HepG2 (cell line): ENCODE measurements around the gene VARS1. TPM values are rescaled to one million over a fixed set of nuclear protein-coding genes. Genes with fewer than 3 reads are reported as not detected.
A peak's percentile ranks its signal among the peaks of the same experiment; 100 is the strongest.

Experiments used
- AGO2 ChIP-seq: fragments of 200-400 bp; formaldehyde crosslinking; optimal IDR thresholded peaks from 2 replicates; pipeline ENCODE3; 2017; ENCODE audit warnings: mild to moderate bottlenecking, low read depth, low read length, moderate library complexity
- ARID4A ChIP-seq: sonication (generic); formaldehyde crosslinking; IDR thresholded peaks from 2 replicates; pipeline ENCODE4 v1.5.0; 2020; ENCODE audit warnings: mild to moderate bottlenecking, missing genetic modification reagents, borderline replicate concordance
- ATF7-NPFF ChIP-seq: sonication (generic); formaldehyde crosslinking; IDR thresholded peaks from 2 replicates; pipeline ENCODE4 v1.8.1; 2023; ENCODE audit warnings: mild to moderate bottlenecking, low read depth, missing genetic modification reagents, moderate library complexity
- CEBPB ChIP-seq: IDR thresholded peaks from 2 replicates; pipeline ENCODE4 v1.6.1; 2011; ENCODE audit warnings: low read depth, low read length, improper control_type of control experiment, borderline replicate concordance
- CENPT ChIP-seq: sonication (generic); formaldehyde crosslinking; IDR thresholded peaks from 2 replicates; pipeline ENCODE4 v1.8.0; 2022; ENCODE audit warnings: low read depth, mild to moderate bottlenecking, moderate library complexity, missing genetic modification reagents
- HNRNPH1 ChIP-seq: fragments of 200-400 bp; formaldehyde crosslinking; optimal IDR thresholded peaks from 2 replicates; pipeline ENCODE3; 2017; ENCODE audit warnings: mild to moderate bottlenecking, low read depth, low read length
- KAT7 ChIP-seq: IDR thresholded peaks from 2 replicates; pipeline ENCODE4 v1.6.1; 2018; ENCODE audit warnings: borderline replicate concordance, missing compliant biosample characterization
- KDM1A ChIP-seq: IDR thresholded peaks from 2 replicates; pipeline ENCODE4 v1.6.1; 2016; ENCODE audit warnings: missing compliant biosample characterization
- KDM2A ChIP-seq: sonication (generic); formaldehyde crosslinking; IDR thresholded peaks from 2 replicates; pipeline ENCODE4 v1.4.0; 2020; ENCODE audit warnings: low read depth, missing genetic modification reagents, borderline replicate concordance
- MYC ChIP-seq: sonication (generic); formaldehyde crosslinking; IDR thresholded peaks from 2 replicates; pipeline ENCODE4 v1.9.0; 2021; ENCODE audit warnings: missing genetic modification reagents, borderline replicate concordance
- NCOA2 ChIP-seq: sonication (generic); formaldehyde crosslinking; IDR thresholded peaks from 2 replicates; pipeline ENCODE4 v1.8.0; 2022; ENCODE audit warnings: inconsistent platforms
- PAWR ChIP-seq: sonication (generic); formaldehyde crosslinking; IDR thresholded peaks from 2 replicates; pipeline ENCODE4 v1.4.0; 2020; ENCODE audit warnings: missing genetic modification reagents, mild to moderate bottlenecking, borderline replicate concordance
- RCOR2 ChIP-seq: IDR thresholded peaks from 2 replicates; pipeline ENCODE4 v1.6.1; 2016; ENCODE audit warnings: missing biosample characterization, missing genetic modification reagents
- SOX6 ChIP-seq, 2 experiments: fragments of 450-650 bp in 1 of 2; sonication (generic) in 1 of 2; formaldehyde crosslinking in 1 of 2; IDR thresholded peaks; 2 replicates each; pipeline versions ENCODE4 v1.4.0 to v1.6.1; 2017 to 2020; ENCODE audit warnings: antibody characterized with exemption in 1 of 2, mild to moderate bottlenecking in 1 of 2, missing genetic modification reagents in 1 of 2
- ZBTB37 ChIP-seq: sonication (generic); formaldehyde crosslinking; IDR thresholded peaks from 2 replicates; pipeline ENCODE4 v1.4.0; 2020; ENCODE audit warnings: mild to moderate bottlenecking, missing genetic modification reagents
- ZBTB42 ChIP-seq: sonication (generic); formaldehyde crosslinking; IDR thresholded peaks from 2 replicates; pipeline ENCODE4 v1.5.0; 2020; ENCODE audit warnings: mild to moderate bottlenecking, missing genetic modification reagents
- ZNF20 ChIP-seq: sonication (generic); formaldehyde crosslinking; IDR thresholded peaks from 2 replicates; pipeline ENCODE4 v1.4.0; 2020; ENCODE audit warnings: mild to moderate bottlenecking, moderate library complexity, missing genetic modification reagents
- ZNF207 ChIP-seq: fragments of 450-650 bp; IDR thresholded peaks from 2 replicates; pipeline ENCODE4 v1.6.1; 2016; ENCODE audit warnings: antibody characterized with exemption, borderline replicate concordance
- ZNF256 ChIP-seq: sonication (generic); formaldehyde crosslinking; conservative IDR thresholded peaks from 2 replicates; pipeline ENCODE4 v1.4.0; 2020; ENCODE audit warnings: missing genetic modification reagents
- ZNF335 ChIP-seq: sonication (generic); formaldehyde crosslinking; IDR thresholded peaks from 2 replicates; pipeline ENCODE4 v1.4.0; 2020; ENCODE audit warnings: missing genetic modification reagents
- ZNF451 ChIP-seq: sonication (generic); formaldehyde crosslinking; IDR thresholded peaks from 2 replicates; pipeline ENCODE4 v1.5.0; 2020; ENCODE audit warnings: mild to moderate bottlenecking, missing genetic modification reagents
- ZNF547 ChIP-seq: sonication (generic); formaldehyde crosslinking; IDR thresholded peaks from 2 replicates; pipeline ENCODE4 v1.5.1; 2020; ENCODE audit warnings: mild to moderate bottlenecking, missing genetic modification reagents
- ZNF607 ChIP-seq: sonication (generic); formaldehyde crosslinking; IDR thresholded peaks from 2 replicates; pipeline ENCODE4 v1.5.1; 2020; ENCODE audit warnings: missing genetic modification reagents, mild to moderate bottlenecking, borderline replicate concordance
- ZNF703 ChIP-seq: sonication (generic); formaldehyde crosslinking; IDR thresholded peaks from 2 replicates; pipeline ENCODE4 v1.5.1; 2020; ENCODE audit warnings: missing genetic modification reagents, mild to moderate bottlenecking, moderate library complexity, borderline replicate concordance
- ZNF772 ChIP-seq: sonication (generic); formaldehyde crosslinking; IDR thresholded peaks from 2 replicates; pipeline ENCODE4 v1.5.0; 2020; ENCODE audit warnings: mild to moderate bottlenecking, missing genetic modification reagents
- ZNF777 ChIP-seq: sonication (generic); formaldehyde crosslinking; IDR thresholded peaks from 2 replicates; pipeline ENCODE4 v1.4.0; 2020; ENCODE audit warnings: missing genetic modification reagents
- polyA plus RNA-seq, 8 experiments: library from polyadenylated mRNA; depleted of rRNA in 3 of 8; stranded (reverse) in 7 of 8; unstranded in 1 of 8; fragments of >200 nt; fragmentation: Illumina TruSeq in 4 of 8; extraction: Trizol in 4 of 8; gene quantifications; 2 replicates each; pipeline versions ENCODE4 v1.2.1 to v1.2.3, GENCODE V29; 2011 to 2016; ENCODE audit warnings: low read depth in 4 of 8, missing spikeins in 1 of 8, mixed read lengths in 1 of 8; ENCODE audit not compliant: insufficient read depth in 1 of 8
- total RNA-seq, 5 experiments: library from RNA; depleted of rRNA; stranded (reverse); fragments of >200 nt; fragmentation: Illumina TruSeq; extraction: Trizol; gene quantifications; 2 replicates each; pipeline ENCODE4 v1.2.3, GENCODE V29; 2016; ENCODE audit warnings: low read depth in 1 of 5

VARS1 gene
- total and polyA plus RNA-seq, 2 of the 13 experiments (the other 11 are each of a cell fraction or from before 2014, with no cell fraction given) = 14.7 to 56.1 TPM

- TF ChIP-seq CENPT (CRISPR knock-in tag) (no peak), ZNF207 (no peak), ZNF451 (no peak), ZNF335 (CRISPR knock-in tag) (peak; percentile 99), MYC (CRISPR knock-in tag) (0 out of 2 replicates have a peak, but pooled peaks have one; percentile 7), KDM1A (CRISPR knock-in tag) (no peak; the same call in 1 of the 2 replicates), ZNF772 (CRISPR knock-in tag) (peak; percentile 43; the same call in 1 of the 2 replicates), RCOR2 (0 out of 2 replicates have a peak, but pooled peaks have one; percentile 19), AGO2 (peak; percentile 72), ATF7-NPFF (CRISPR knock-in tag) (0 out of 2 replicates have a peak, but pooled peaks have one; percentile 41), ZNF256 (CRISPR knock-in tag) (no peak), ZNF607 (CRISPR knock-in tag) (no peak), ZNF547 (CRISPR knock-in tag) (no peak), CEBPB (0 out of 2 replicates have a peak, but pooled peaks have one; percentile 5), SOX6 (IDR thresholded peaks at IDR 0.05) (no peak), SOX6 (CRISPR knock-in tag; IDR thresholded peaks at IDR 0.05) (no peak), KAT7 (0 out of 2 replicates have a peak, but pooled peaks have one; percentile 48), ZBTB42 (CRISPR knock-in tag) (no peak), ZNF777 (CRISPR knock-in tag) (no peak), ARID4A (no peak), KDM2A (CRISPR knock-in tag) (peak; percentile 52; the same call in 1 of the 2 replicates), ZBTB37 (0 out of 2 replicates have a peak, but pooled peaks have one; percentile 10), HNRNPH1 (no peak), PAWR (CRISPR knock-in tag) (no peak), ZNF20 (no peak), ZNF703 (no peak), NCOA2 (no peak)
Measured at GRCh38 chr6:31821301-31822035, 25.9 kb upstream of the VARS1 start (continued).
